GM18505 (cell line): ENCODE data around the gene GRIN2D.

ENCODE experiments used
- ATAC-seq: cut with Tn5 transposase; IDR thresholded peaks from one replicate; pipeline ENCODE4 v1.9.1; 2021; ENCODE audit not compliant: unreplicated experiment
- POLR2A ChIP-seq: IDR thresholded peaks from 4 replicates; pipeline ENCODE4 v1.6.1; 2011; ENCODE audit warnings: borderline replicate concordance; ENCODE audit not compliant: insufficient read depth, insufficient read length; ENCODE audit errors: extremely low read depth

GRIN2D gene

GRCh38 chr19:48396016-48396823 is 2.8 kb downstream of the GRIN2D start:
- ATAC-seq, result no peak

GRCh38 chr19:48396824-48397176 is 3.3 kb downstream of the GRIN2D start:
- no peak for TF ChIP-seq POLR2A
- ATAC-seq, result no peak

More at GRCh38 chr19:48396016-48396823, 2.8 kb downstream of the GRIN2D start:
- no peak for TF ChIP-seq POLR2A

GRCh38 chr19:48397263-48398101 is 4.0 kb downstream of the GRIN2D start:
- no peak for ATAC-seq
- TF ChIP-seq POLR2A, result no peak

- no peak for ATAC-seq
- no peak for TF ChIP-seq POLR2A
These were observed 4.6 kb downstream of the GRIN2D start for GRCh38 chr19:48398102-48398374.

GRCh38 chr19:48398375-48399235 is 5.1 kb downstream of the GRIN2D start:
- ATAC-seq, result no peak
- peak; percentile 52 for TF ChIP-seq POLR2A

- ATAC-seq, result no peak
- TF ChIP-seq POLR2A, result no peak
These were observed 6.7 kb downstream of the GRIN2D start for GRCh38 chr19:48400018-48400742.

- ATAC-seq, result no peak
- TF ChIP-seq POLR2A, result no peak
These were observed 7.8 kb downstream of the GRIN2D start for GRCh38 chr19:48401287-48401686.

GRCh38 chr19:48403606-48404005 is 10.1 kb downstream of the GRIN2D start:
- no peak for TF ChIP-seq POLR2A
- ATAC-seq, result no peak

GRCh38 chr19:48405010-48405659 is 11.7 kb downstream of the GRIN2D start:
- no peak for ATAC-seq
- TF ChIP-seq POLR2A, result no peak

GRCh38 chr19:48405850-48406249 is 12.4 kb downstream of the GRIN2D start:
- ATAC-seq, result no peak
- no peak for TF ChIP-seq POLR2A

GRCh38 chr19:48413879-48414587 is 20.6 kb downstream of the GRIN2D start:
- no peak for TF ChIP-seq POLR2A

GRCh38 chr19:48415395-48415794 is 21.9 kb downstream of the GRIN2D start:
- no peak for ATAC-seq
- no peak for TF ChIP-seq POLR2A

More at GRCh38 chr19:48413879-48414587, 20.6 kb downstream of the GRIN2D start:
- ATAC-seq, result no peak

GRCh38 chr19:48415806-48416221 is 22.3 kb downstream of the GRIN2D start:
- TF ChIP-seq POLR2A, result no peak
- no peak for ATAC-seq
